Peyer's patch (tissue), 4 donors: ENCODE measurements around the gene NKX2-4. TPM values are rescaled to one million over a fixed set of nuclear protein-coding genes. Genes with fewer than 3 reads are reported as not detected.
"Not testable (repeated sequence)": the region's sequence is repeated elsewhere in the genome, so short reads cannot be mapped to it uniquely, and the experiment has no call there.

Experiments
- DNase-seq, 3 donors: peaks; one replicate each; pipeline ENCODE4 v3.0.0-alpha.2; 2017 to 2019
- H3K27ac ChIP-seq, 4 donors: fragments of 200-600 bp; sonication (generic); one replicate each; pipeline ENCODE4 v1.5.1; 2016 to 2019
- H3K27me3 ChIP-seq, 2 donors: fragments of 200-600 bp; sonication (generic); one replicate each; pipeline ENCODE4 v1.5.1; 2019
- H3K36me3 ChIP-seq, 3 donors: fragments of 200-600 bp; sonication (generic); one replicate each; pipeline ENCODE4 v1.5.1; 2016 to 2019
- H3K4me1 ChIP-seq, 4 donors: fragments of 200-600 bp; sonication (generic); one replicate each; pipeline ENCODE4 v1.5.1; 2016 to 2019
- H3K4me3 ChIP-seq, 4 donors: fragments of 200-600 bp; sonication (generic); 1 replicate in 3 of 4; 2 replicates in 1 of 4; pipeline ENCODE4 v1.5.1; 2016 to 2019; ENCODE audit warnings: mild to moderate bottlenecking in 1 of 4
- H3K9me3 ChIP-seq, 4 donors: fragments of 200-600 bp; sonication (generic); one replicate each; pipeline ENCODE4 v1.5.1; 2016 to 2019; ENCODE audit warnings: mild to moderate bottlenecking in 1 of 4
- CTCF ChIP-seq, 6 experiments: fragments of 450-650 bp in 4 of 6; fragments of 200-600 bp in 2 of 6; sonication (generic) in 1 of 6; IDR thresholded peaks; one replicate each; pipeline ENCODE4 v1.5.1; 2017 to 2019; ENCODE audit warnings: antibody characterized with exemption in 6 of 6, mild to moderate bottlenecking in 3 of 6, moderate library complexity in 1 of 6
- POLR2A ChIP-seq, 2 donors: fragments of 450-650 bp; IDR thresholded peaks; one replicate each; pipeline ENCODE4 v1.5.1; 2017; ENCODE audit warnings: antibody characterized with exemption in 2 of 2, mild to moderate bottlenecking in 2 of 2, moderate library complexity in 2 of 2
- total RNA-seq, 4 donors: library from RNA; depleted of rRNA; stranded (reverse); fragments of >200 nt; gene quantifications; one replicate each; pipeline ENCODE4 v1.1.0, GENCODE V29; 2016

The NKX2-4 gene
- total RNA-seq, 4 donors from 2014 or later: not detected

- no peak for DNase-seq
- Histone ChIP-seq H3K4me3 (no peak overlapping the region), H3K9me3 (no peaks in the 10 kb centered on the region), H3K4me1 (no peaks in the 10 kb centered on the region), H3K27ac (no peak overlapping the region), H3K36me3 (peaks cover 0 to 16% (median 0%) of the 10 kb centered on the region in 3 donors), H3K27me3 (no peaks in the 10 kb centered on the region)
- TF ChIP-seq CTCF (IDR thresholded peaks at IDR 0.05): no peak
These were observed 19.6 kb downstream of the NKX2-4 start for GRCh38 chr20:21377701-21378100.

GRCh38 chr20:21376626-21377025 is 20.7 kb downstream of the NKX2-4 start:
- Histone ChIP-seq H3K9me3 (no peaks in the 10 kb centered on the region), H3K27me3 (no peaks in the 10 kb centered on the region), H3K4me3 (no peak overlapping the region), H3K4me1 (no peaks in the 10 kb centered on the region), H3K36me3 (peaks cover 0 to 7% (median 0%) of the 10 kb centered on the region in 3 donors), H3K27ac (no peak overlapping the region)
- DNase-seq: no peak
- TF ChIP-seq POLR2A (IDR thresholded peaks at IDR 0.05): no peak
- TF ChIP-seq CTCF (IDR thresholded peaks at IDR 0.05): no peak

GRCh38 chr20:21373436-21373835 is 23.9 kb downstream of the NKX2-4 start:
- Histone ChIP-seq H3K4me3 (no peak overlapping the region), H3K9me3 (no peaks in the 10 kb centered on the region), H3K27ac (no peak overlapping the region), H3K27me3 (no peaks in the 10 kb centered on the region), H3K36me3 (peaks cover 0 to 10% (median 0%) of the 10 kb centered on the region in 3 donors), H3K4me1 (no peaks in the 10 kb centered on the region)
- TF ChIP-seq POLR2A (IDR thresholded peaks at IDR 0.05) (no peak), CTCF (IDR thresholded peaks at IDR 0.05) (no peak)
- DNase-seq: no peak

DNA sequence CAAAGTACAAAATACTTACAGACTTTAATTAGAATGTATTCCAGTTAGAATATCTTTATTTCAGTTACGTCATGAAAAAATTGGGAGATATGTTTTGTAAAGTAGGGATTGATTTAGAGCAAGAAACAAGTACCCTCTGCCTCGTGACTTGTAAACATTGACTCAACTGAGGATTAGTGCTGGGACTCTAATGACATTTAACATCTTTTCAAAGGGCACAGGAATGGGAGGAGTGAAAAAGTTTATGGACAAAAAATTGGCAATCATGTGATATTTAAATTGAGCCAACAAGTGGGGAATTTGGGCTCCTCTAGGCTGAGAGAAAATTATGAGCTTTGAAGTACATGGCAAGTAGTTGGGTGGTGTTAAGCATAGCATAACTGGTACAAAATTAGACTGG is 25.3 kb downstream of the NKX2-4 start:
- Histone ChIP-seq H3K4me3 (no peak overlapping the region), H3K27ac (no peak overlapping the region), H3K27me3 (no peaks in the 10 kb centered on the region), H3K9me3 (no peaks in the 10 kb centered on the region), H3K36me3 (peaks cover 0 to 24% (median 0%) of the 10 kb centered on the region in 3 donors), H3K4me1 (no peaks in the 10 kb centered on the region)
- TF ChIP-seq CTCF (IDR thresholded peaks at IDR 0.05): no peak
- TF ChIP-seq POLR2A (IDR thresholded peaks at IDR 0.05): no peak
- DNase-seq: no peak

DNA sequence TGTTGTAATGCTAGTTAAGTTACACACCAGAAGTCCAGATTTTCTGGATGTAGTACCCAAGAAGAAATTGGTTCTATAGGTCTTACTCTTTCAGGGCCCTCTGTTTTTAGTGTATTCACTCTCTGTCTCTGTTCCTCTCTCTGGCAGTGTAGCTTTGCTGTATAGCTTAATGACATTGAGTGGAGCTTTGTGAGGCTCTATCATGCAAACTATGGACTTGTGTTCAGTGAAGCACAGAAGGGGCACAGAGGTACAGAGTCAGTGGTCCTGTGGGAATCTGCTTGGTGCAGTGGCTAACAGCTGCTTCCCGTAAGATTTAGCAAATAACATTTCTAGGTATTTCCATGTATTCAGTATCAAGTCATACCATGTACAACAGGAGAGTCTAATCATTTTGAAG is 26.1 kb downstream of the NKX2-4 start:
- Histone ChIP-seq H3K4me1 (no peaks in the 10 kb centered on the region), H3K36me3 (peaks cover 0 to 32% (median 0%) of the 10 kb centered on the region in 3 donors), H3K9me3 (no peaks in the 10 kb centered on the region), H3K4me3 (no peak overlapping the region), H3K27me3 (no peaks in the 10 kb centered on the region), H3K27ac (no peak overlapping the region)
- DNase-seq: no peak
- no peak for TF ChIP-seq POLR2A (IDR thresholded peaks at IDR 0.05)
- TF ChIP-seq CTCF (IDR thresholded peaks at IDR 0.05): no peak

- Histone ChIP-seq H3K4me1 (no peaks in the 10 kb centered on the region), H3K27me3 (no peaks in the 10 kb centered on the region), H3K4me3 (no peak overlapping the region), H3K9me3 (no peaks in the 10 kb centered on the region), H3K36me3 (peaks cover 0 to 37% (median 0%) of the 10 kb centered on the region in 3 donors), H3K27ac (no peak overlapping the region)
- no peak for DNase-seq
- no peak for TF ChIP-seq CTCF (IDR thresholded peaks at IDR 0.05)
- TF ChIP-seq POLR2A (IDR thresholded peaks at IDR 0.05): no peak
These were observed 28.5 kb downstream of the NKX2-4 start for GRCh38 chr20:21368791-21369190.

GRCh38 chr20:21366273-21366672 is 31.1 kb downstream of the NKX2-4 start:
- peaks cover 0 to 52% (median 0%) of the 10 kb centered on the region in 3 donors for H3K36me3 ChIP-seq
- H3K4me3 ChIP-seq, H3K27me3 ChIP-seq, H3K4me1 ChIP-seq, H3K27ac ChIP-seq, DNase-seq, H3K9me3 ChIP-seq: not testable (repeated sequence)
